Renal pelvis (tissue), 4 donors: Measurements from ENCODE around the gene LHFPL2. TPM values are rescaled to one million over a fixed set of nuclear protein-coding genes. Genes with fewer than 3 reads are reported as not detected.

Source experiments
- DNase-seq: peaks from one replicate; pipeline ENCODE4 v3.0.0-alpha.2; 2013
- polyA plus RNA-seq, 3 donors: library from polyadenylated mRNA; unstranded; fragments of 120-200 nt; gene quantifications; one replicate each; pipeline ENCODE4 v1.2.1, GENCODE V29; 2013; ENCODE audit not compliant: insufficient read length in 3 of 3

Gene LHFPL2
- polyA plus RNA-seq, 3 donors: 44.7 to 47.7 (median 47.1) TPM

- DNase-seq: no peak
Measured at GRCh38 chr5:78647351-78647818, 1.2 kb downstream of the LHFPL2 start.

- DNase-seq: no peak
Measured at GRCh38 chr5:78644741-78645300, 3.8 kb downstream of the LHFPL2 start.

GRCh38 chr5:78644129-78644528, 4.4 kb downstream of the LHFPL2 start:
- DNase-seq: no peak

GRCh38 chr5:78642701-78643100, 5.9 kb downstream of the LHFPL2 start:
- DNase-seq: no peak

GRCh38 chr5:78640662-78641474, 7.7 kb downstream of the LHFPL2 start:
- DNase-seq: no peak

GRCh38 chr5:78639791-78640190, 8.8 kb downstream of the LHFPL2 start:
- no peak for DNase-seq

GRCh38 chr5:78638973-78639669, 9.5 kb downstream of the LHFPL2 start:
- no peak for DNase-seq

GRCh38 chr5:78638423-78638822, 10.1 kb downstream of the LHFPL2 start:
- DNase-seq: peak; percentile 89

- DNase-seq: no peak
Measured at GRCh38 chr5:78637468-78637867, 11.1 kb downstream of the LHFPL2 start.

- no peak for DNase-seq
Measured at GRCh38 chr5:78636682-78637081, 11.9 kb downstream of the LHFPL2 start.

- DNase-seq: no peak
Measured at GRCh38 chr5:78634634-78635033, 13.9 kb downstream of the LHFPL2 start.

GRCh38 chr5:78634229-78634628, 14.3 kb downstream of the LHFPL2 start:
- no peak for DNase-seq

GRCh38 chr5:78633700-78634099, 14.9 kb downstream of the LHFPL2 start:
- DNase-seq: no peak

- no peak for DNase-seq
Measured at GRCh38 chr5:78632467-78632866, 16.1 kb downstream of the LHFPL2 start.

- no peak for DNase-seq
Measured at GRCh38 chr5:78631931-78632330, 16.6 kb downstream of the LHFPL2 start.

GRCh38 chr5:78630047-78630446, 18.5 kb downstream of the LHFPL2 start:
- DNase-seq: no peak

- DNase-seq: no peak
Measured at GRCh38 chr5:78629624-78630023, 18.9 kb downstream of the LHFPL2 start.

GRCh38 chr5:78628270-78628992, 20.1 kb downstream of the LHFPL2 start:
- peak; percentile 87 for DNase-seq

- no peak for DNase-seq
Measured at GRCh38 chr5:78627766-78628165, 20.8 kb downstream of the LHFPL2 start.

GRCh38 chr5:78627175-78627574, 21.4 kb downstream of the LHFPL2 start:
- no peak for DNase-seq

- DNase-seq: no peak
Measured at GRCh38 chr5:78626009-78626571, 22.5 kb downstream of the LHFPL2 start.

- DNase-seq: no peak
Measured at GRCh38 chr5:78624992-78625391, 23.6 kb downstream of the LHFPL2 start.
